ENCODE results near the gene MARCHF10.

DNA sequence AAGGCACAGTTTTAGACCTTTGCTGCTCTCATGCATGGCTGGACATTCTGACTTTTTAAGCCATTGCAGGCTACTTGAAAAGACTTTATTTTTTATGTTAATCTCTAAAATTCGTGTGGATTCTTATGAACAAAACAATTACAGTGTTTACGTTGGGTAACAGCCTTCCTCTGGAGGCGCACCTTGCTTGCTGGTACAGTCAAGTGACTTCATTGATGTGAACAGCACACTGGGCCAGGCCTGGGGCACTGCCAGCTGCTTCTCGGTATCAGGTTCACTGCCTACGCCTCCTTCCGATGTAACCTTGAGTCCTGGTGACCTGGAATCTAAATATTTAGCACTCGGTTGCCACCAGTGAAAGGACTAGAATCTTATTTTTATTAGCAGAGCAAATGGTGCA is 27.8 kb downstream of the MARCHF10 start:
- TF ChIP-seq, protein P1, sequence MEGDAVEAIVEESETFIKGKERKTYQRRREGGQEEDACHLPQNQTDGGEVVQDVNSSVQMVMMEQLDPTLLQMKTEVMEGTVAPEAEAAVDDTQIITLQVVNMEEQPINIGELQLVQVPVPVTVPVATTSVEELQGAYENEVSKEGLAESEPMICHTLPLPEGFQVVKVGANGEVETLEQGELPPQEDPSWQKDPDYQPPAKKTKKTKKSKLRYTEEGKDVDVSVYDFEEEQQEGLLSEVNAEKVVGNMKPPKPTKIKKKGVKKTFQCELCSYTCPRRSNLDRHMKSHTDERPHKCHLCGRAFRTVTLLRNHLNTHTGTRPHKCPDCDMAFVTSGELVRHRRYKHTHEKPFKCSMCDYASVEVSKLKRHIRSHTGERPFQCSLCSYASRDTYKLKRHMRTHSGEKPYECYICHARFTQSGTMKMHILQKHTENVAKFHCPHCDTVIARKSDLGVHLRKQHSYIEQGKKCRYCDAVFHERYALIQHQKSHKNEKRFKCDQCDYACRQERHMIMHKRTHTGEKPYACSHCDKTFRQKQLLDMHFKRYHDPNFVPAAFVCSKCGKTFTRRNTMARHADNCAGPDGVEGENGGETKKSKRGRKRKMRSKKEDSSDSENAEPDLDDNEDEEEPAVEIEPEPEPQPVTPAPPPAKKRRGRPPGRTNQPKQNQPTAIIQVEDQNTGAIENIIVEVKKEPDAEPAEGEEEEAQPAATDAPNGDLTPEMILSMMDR (IDR thresholded peaks at IDR 0.05): no peak
- no peak for TF ChIP-seq POLR2A (IDR thresholded peaks at IDR 0.05; ENCODE audit: low read depth)
- no peak for TF ChIP-seq POLR2AphosphoS5 (IDR thresholded peaks at IDR 0.05)
